Stimulated activated CD4-positive, alpha-beta T cell treated with anti-CD3 and anti-CD28 coated beads, TNF-alpha, amount 100 ng/mL, for 1 hour (primary cell): ENCODE data around the gene ADAT2.

Source experiments
- DNase-seq, 3 donors: peaks; one replicate each; pipeline ENCODE4 v3.0.0-alpha.2; 2020; ENCODE audit warnings: low read depth in 3 of 3, low spot score in 1 of 3

The ADAT2 gene

DNA sequence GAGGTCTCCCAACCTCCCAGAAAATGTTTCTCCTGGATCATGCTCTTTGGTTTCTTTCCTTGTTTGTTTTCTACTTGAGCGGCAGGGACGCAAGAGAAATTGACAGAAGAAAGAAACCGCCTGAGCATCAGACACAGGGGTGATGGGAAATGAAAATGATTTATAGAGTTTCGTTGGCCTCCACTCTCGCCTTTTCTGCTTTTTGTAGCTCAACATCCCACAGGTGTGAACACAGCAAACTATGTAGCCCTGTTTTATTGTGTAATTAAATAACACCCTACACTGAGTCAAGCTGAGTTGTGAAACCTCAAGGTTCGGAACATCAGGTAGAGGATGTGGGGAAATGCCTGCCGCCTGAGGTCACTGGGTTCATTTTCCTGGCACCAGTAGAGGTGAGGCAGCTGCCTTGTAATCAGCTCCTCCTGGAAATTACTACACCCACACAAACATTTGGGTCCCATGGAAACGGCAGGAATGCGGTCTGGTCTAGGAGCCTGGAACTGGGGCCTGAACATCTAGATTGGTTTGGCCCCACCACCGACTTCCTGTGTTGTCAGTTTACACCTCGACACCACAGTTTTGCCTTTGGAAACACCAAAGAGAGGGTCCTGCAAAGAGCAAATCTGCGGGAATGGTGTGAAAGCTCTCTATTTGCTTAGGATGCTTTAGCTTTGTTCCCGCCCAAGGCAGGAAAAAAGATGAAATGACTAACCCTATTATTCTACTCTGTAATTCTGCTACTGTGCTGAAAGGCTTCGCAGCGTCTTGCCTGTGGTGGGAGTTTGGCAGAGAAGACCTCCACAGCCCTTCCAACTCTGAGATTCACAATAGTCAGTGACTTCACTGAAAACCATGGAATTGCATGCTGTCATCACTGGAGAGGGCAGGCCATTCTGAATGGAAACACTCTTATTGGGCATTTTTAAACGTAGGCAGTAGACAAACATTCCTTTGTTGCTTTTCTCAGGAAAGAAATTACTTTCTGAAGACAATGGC lies 53.0 kb downstream of the ADAT2 start:
- DNase-seq, result no peak

DNA sequence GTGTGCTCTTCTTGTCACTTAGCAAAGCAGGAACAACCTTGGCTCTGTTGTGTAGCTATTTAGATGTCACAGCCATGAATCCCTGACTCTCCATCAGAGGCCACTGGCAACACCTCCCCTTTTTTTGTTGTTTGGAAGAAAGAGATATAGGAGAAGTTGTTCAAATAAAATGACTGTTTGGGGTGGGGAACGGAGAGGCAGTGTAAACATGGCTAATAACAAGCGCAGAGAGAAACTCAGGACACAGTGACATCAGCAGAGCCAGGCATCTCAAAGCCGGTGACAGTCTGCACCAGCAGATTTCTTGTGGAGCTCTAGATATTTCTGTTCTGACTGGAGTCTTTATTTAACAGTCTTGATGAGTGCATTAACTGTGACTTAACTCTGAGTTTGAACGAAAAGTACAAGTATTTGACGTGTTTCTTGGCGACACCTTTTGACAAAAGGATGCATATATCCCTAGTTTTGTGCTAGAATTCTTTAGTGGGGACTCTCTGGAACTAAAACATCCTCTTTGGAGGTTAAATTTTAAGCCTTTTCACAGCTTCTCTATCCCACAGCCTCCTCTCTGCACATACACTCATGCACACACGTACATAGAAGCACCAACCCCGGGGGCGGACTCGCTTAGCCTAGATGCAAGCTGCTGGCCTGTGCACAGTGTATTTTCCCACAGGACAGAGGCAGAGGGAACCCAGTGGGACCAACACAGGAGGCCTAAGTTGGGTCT lies 53.8 kb downstream of the ADAT2 start:
- no peak for DNase-seq

DNA sequence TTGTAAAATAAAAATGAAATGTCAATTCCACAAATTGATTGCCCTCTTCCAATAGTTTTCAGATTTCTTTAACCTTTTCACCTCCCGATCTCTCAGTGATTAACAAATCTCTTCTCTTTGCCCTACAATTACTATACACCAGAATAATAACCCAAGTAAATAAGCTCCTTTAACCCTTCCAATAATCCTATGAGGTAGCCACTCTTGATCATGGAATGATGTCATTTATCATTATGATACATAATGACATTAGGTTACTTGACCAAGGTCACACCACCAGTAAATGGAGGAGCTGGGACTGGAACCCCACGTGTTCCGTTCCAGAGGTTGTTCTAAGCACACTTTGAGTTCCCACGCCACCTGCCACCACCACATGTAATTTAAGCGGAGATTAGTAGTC lies 54.8 kb downstream of the ADAT2 start:
- no peak for DNase-seq

DNA sequence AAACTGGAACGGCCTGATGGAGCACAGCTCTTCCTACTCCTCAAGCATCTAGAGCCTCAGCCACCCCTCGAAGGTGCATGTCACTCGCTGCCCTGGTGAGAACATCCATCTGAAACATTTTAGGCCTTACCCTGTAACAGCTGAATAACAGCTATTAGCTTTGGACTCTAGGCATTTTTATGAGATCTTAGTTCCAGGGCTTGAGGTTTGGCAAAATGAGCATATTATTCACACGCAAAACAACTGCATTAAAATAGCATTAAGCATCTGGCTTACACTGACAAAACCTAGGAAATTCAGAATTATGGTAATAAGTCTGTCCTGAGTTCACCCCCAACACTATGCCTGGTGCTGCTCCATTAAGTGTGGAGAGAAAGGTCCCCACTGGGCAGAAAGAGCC lies 56.1 kb downstream of the ADAT2 start:
- no peak for DNase-seq

DNA sequence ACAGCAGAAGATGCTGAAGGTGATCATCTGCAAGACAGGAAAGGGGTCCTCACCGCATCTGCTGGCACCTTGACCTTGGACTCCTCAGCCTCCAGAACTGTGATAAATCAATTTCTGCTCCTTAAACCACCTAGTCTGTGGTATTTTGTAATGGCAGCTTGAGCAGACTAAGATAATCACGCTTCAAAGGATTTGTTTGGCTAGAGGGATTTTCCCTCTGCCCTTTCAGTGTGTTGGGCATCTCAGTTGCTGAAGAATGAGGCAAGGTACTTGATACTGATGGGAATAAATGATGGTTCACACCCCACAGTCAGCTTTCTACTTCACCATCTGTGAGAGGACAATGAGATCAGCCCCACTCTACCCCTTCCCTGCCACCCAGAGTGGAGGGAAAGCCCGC lies 60.2 kb downstream of the ADAT2 start:
- DNase-seq, result no peak

DNA sequence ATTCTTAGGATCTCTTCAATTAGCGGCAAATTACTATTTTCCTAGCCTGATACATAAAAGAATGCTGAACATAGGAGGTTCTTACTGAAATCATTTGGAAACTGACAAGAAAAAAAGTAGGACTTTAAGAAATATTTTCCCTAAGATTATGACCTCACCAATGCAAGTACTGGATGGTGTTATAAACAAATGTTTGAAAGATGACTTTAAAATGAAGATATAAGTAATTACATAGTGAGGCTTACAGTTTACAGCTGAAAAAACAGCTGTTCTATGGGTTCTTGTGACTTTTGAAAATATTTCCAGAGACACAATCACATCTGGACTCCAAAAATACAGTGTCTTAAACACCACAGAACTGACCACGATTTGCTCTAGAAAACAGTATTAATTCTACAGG lies 64.9 kb downstream of the ADAT2 start:
- DNase-seq, result no peak

DNA sequence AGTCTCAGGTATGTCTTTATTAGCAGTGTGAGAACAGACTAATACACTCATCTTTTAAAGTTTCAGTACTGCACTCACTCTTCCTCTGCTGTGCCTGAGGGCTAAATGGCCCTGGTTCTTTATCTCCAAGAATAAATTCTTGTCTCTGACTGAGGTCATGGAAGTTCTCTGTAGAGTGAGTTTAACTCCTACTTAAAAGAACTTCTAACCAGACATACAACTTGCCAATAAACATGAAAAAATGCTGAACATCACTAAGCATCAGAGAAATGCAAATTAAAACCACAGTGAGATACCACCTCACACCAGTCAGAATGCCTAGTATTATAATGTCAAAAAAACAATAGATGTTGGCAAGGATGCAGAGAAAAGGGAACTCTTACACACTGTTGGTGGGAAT lies 73.6 kb downstream of the ADAT2 start:
- no peak for DNase-seq

DNA sequence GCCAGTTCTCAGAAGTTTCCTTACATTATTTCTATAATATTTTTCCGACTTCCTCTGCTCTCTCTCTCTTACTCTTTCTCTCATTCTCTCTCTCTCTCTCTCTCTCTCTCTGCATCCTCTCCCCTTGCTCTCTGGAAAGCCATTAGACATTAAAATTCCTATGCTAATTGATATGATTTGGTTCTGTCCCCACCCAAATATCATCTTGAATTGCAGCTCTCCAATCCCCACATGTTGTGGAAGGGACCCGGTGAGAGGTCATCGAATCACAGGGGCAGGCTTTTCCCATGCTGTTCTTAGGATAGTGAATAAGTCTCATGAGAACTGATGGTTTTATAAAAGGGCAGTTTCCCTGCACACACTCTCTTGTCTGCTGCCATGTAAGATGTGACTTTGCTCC lies 74.1 kb downstream of the ADAT2 start:
- no peak for DNase-seq

DNA sequence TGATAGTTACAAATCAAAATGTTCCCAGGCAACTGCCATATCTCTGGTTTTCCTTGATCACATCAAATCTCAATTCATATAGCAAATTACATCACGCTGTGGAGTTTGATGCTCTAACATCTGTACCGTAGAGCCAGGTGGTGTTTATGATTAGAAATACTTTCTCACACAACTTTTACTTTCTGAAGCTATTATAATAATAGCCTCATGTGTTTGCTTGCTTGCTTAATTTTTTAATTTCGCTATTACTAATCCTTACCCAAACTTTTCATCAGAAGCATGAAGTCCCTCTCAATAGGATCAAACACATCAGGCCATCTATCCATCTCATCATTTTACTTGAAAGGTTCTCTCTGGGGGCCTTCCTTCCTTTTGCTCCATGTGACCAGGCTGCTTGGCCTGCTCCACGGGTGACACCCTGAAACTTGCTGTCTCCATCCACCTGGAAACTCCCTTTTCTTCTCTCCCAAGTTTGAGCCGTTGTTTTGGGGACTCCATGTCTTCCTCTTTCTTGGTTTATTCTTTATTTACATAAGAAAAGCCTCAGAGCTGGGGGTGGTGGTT lies 75.4 kb downstream of the ADAT2 start:
- no peak for DNase-seq

DNA sequence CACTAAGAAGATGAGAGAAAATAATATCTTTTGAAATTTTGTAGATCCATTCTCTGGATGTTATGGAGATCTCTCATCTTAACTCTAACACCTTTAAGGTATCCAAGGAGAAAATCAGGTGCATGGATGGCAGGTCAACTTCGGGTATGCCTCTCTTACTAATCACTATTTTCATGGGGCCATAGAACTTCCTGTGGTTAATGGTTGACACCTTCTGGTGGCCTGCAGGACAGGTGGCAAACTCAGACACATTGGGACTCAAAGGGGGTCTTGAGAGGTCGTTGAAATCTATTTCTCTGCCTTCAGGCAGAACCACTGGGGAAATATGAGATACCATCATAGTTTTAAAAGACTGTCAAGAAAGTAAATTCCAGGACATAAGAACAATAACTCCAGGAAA lies 76.5 kb downstream of the ADAT2 start:
- DNase-seq, result no peak
